ENCODE measurements around the gene CDK13. TPM values are rescaled to one million over a fixed set of nuclear protein-coding genes. Genes with fewer than 3 reads are reported as not detected.

CDK13 gene
- total RNA-seq, 1 experiment from 2014 or later = 39.2 TPM

GRCh38 chr7:40057292-40057691 is 107.2 kb downstream of the CDK13 start:
- Mint-ChIP-seq H3K9me3 (no peaks in the 10 kb centered on the region), H3K4me1 (0 out of 2 replicates have a peak, but pooled peaks cover 3% of the 10 kb centered on the region), H3K36me3 (peaks cover 4% of the 10 kb centered on the region; the same call in 1 of the 2 replicates), H3K27me3 (ENCODE audit: low read depth) (no peaks in the 10 kb centered on the region), H3K4me3 (no peak overlapping the region), H3K27ac (no peak overlapping the region)
- TF ChIP-seq TP53 (CRISPR knock-in tag; IDR thresholded peaks at IDR 0.05) = no peak
- TF ChIP-seq ZNF138 (CRISPR knock-in tag; conservative IDR thresholded peaks at IDR 0.05) = no peak
- no peak for TF ChIP-seq NR2C2 (CRISPR knock-in tag; IDR thresholded peaks at IDR 0.05)
- TF ChIP-seq PRRX2 (CRISPR knock-in tag; IDR thresholded peaks at IDR 0.05) = no peak
- TF ChIP-seq EMX1 (CRISPR knock-in tag; IDR thresholded peaks at IDR 0.05) = no peak
- TF ChIP-seq, protein P1, sequence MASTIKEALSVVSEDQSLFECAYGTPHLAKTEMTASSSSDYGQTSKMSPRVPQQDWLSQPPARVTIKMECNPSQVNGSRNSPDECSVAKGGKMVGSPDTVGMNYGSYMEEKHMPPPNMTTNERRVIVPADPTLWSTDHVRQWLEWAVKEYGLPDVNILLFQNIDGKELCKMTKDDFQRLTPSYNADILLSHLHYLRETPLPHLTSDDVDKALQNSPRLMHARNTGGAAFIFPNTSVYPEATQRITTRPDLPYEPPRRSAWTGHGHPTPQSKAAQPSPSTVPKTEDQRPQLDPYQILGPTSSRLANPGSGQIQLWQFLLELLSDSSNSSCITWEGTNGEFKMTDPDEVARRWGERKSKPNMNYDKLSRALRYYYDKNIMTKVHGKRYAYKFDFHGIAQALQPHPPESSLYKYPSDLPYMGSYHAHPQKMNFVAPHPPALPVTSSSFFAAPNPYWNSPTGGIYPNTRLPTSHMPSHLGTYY (CRISPR knock-in tag; IDR thresholded peaks at IDR 0.05) = no peak
- TF ChIP-seq ZBTB21 (CRISPR knock-in tag; IDR thresholded peaks at IDR 0.05; ENCODE audit: borderline replicate concordance) = no peak
- no peak for TF ChIP-seq ZNF263 (CRISPR knock-in tag; IDR thresholded peaks at IDR 0.05; ENCODE audit: low read depth)
- no peak for TF ChIP-seq SOX15 (CRISPR knock-in tag; IDR thresholded peaks at IDR 0.05)
- TF ChIP-seq ZNF671 (CRISPR knock-in tag; IDR thresholded peaks at IDR 0.05) = no peak
- no peak for TF ChIP-seq NFYB (CRISPR knock-in tag; conservative IDR thresholded peaks at IDR 0.05; ENCODE audit: low read depth)
- TF ChIP-seq STAT6 (CRISPR knock-in tag; conservative IDR thresholded peaks at IDR 0.05; ENCODE audit: low read depth) = no peak
- TF ChIP-seq GABPB1 (CRISPR knock-in tag; IDR thresholded peaks at IDR 0.05) = no peak
- no peak for TF ChIP-seq CBFB (CRISPR knock-in tag; IDR thresholded peaks at IDR 0.05; ENCODE audit: low read depth)
- TF ChIP-seq ESRRA (CRISPR knock-in tag; IDR thresholded peaks at IDR 0.05; ENCODE audit: borderline replicate concordance) = no peak
- TF ChIP-seq NFE2L1 (CRISPR knock-in tag; IDR thresholded peaks at IDR 0.05) = no peak
- ChIA-PET CTCF (interaction anchor here (0.6 to 3.4 kb wide), 2 partner anchors 161 to 173 kb away, joined by 6 to 11 read pairs; no protein-coding TSS in a partner anchor), POLR2A (no interaction called here)
- no peak for DNase-seq (ENCODE audit: low spot score)
- ATAC-seq = no peak

DNA sequence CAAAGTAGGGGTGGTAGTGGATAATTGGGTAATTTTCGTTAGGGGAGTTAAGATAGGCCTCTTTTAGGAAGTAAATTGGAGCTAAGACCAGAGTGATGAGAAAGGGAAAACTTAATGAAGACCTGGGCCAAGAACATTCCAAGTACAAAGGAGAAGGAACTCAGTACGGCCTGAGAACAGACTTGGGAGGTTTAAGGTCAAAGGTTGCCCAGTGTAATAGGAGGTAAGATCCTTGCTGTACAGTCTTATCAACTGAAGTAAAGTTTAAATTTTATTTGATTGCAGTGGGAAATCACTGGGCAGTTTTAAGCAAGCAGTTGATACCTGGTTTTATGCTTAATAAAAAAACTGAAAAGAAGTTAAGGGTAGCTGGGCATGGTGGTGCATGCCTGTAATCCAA is 108.0 kb downstream of the CDK13 start:
- H3K4me3 Mint-ChIP-seq = no peak overlapping the region
- H3K9me3 Mint-ChIP-seq = no peaks in the 10 kb centered on the region
- H3K36me3 Mint-ChIP-seq = peaks cover 10% of the 10 kb centered on the region
- 0 out of 2 replicates have a peak, but pooled peaks cover 3% of the 10 kb centered on the region for H3K4me1 Mint-ChIP-seq
- no peak for TF ChIP-seq IRF2 (CRISPR knock-in tag; IDR thresholded peaks at IDR 0.05; ENCODE audit: borderline replicate concordance, low read depth)
- no peak for TF ChIP-seq SMAD4 (CRISPR knock-in tag; IDR thresholded peaks at IDR 0.05)
- no peak for TF ChIP-seq ZNF416 (CRISPR knock-in tag; IDR thresholded peaks at IDR 0.05)
- TF ChIP-seq ATF2 (CRISPR knock-in tag; IDR thresholded peaks at IDR 0.05; ENCODE audit: borderline replicate concordance, low read depth) = no peak
- TF ChIP-seq HMGA2 (CRISPR knock-in tag; IDR thresholded peaks at IDR 0.05) = no peak
- TF ChIP-seq, protein P2, sequence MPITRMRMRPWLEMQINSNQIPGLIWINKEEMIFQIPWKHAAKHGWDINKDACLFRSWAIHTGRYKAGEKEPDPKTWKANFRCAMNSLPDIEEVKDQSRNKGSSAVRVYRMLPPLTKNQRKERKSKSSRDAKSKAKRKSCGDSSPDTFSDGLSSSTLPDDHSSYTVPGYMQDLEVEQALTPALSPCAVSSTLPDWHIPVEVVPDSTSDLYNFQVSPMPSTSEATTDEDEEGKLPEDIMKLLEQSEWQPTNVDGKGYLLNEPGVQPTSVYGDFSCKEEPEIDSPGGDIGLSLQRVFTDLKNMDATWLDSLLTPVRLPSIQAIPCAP (CRISPR knock-in tag; IDR thresholded peaks at IDR 0.05) = no peak
- no peak for TF ChIP-seq TP53 (CRISPR knock-in tag; IDR thresholded peaks at IDR 0.05)
- TF ChIP-seq EMX1 (CRISPR knock-in tag; IDR thresholded peaks at IDR 0.05) = no peak
- no peak for TF ChIP-seq GABPB1 (CRISPR knock-in tag; IDR thresholded peaks at IDR 0.05)
- TF ChIP-seq, protein P3, sequence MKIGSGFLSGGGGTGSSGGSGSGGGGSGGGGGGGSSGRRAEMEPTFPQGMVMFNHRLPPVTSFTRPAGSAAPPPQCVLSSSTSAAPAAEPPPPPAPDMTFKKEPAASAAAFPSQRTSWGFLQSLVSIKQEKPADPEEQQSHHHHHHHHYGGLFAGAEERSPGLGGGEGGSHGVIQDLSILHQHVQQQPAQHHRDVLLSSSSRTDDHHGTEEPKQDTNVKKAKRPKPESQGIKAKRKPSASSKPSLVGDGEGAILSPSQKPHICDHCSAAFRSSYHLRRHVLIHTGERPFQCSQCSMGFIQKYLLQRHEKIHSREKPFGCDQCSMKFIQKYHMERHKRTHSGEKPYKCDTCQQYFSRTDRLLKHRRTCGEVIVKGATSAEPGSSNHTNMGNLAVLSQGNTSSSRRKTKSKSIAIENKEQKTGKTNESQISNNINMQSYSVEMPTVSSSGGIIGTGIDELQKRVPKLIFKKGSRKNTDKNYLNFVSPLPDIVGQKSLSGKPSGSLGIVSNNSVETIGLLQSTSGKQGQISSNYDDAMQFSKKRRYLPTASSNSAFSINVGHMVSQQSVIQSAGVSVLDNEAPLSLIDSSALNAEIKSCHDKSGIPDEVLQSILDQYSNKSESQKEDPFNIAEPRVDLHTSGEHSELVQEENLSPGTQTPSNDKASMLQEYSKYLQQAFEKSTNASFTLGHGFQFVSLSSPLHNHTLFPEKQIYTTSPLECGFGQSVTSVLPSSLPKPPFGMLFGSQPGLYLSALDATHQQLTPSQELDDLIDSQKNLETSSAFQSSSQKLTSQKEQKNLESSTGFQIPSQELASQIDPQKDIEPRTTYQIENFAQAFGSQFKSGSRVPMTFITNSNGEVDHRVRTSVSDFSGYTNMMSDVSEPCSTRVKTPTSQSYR (CRISPR knock-in tag; IDR thresholded peaks at IDR 0.05) = no peak
- TF ChIP-seq GRHL2 (CRISPR knock-in tag; IDR thresholded peaks at IDR 0.05; ENCODE audit: insufficient replicate concordance, severe bottlenecking) = no peak
- TF ChIP-seq FOXJ3 (CRISPR knock-in tag; IDR thresholded peaks at IDR 0.05; ENCODE audit: borderline replicate concordance) = no peak
- TF ChIP-seq ZNF138 (CRISPR knock-in tag; conservative IDR thresholded peaks at IDR 0.05) = no peak
- no peak for TF ChIP-seq NFE2L1 (CRISPR knock-in tag; IDR thresholded peaks at IDR 0.05)
- no peak for TF ChIP-seq CREB1 (CRISPR knock-in tag; IDR thresholded peaks at IDR 0.05)
- TF ChIP-seq RELA (CRISPR knock-in tag; IDR thresholded peaks at IDR 0.05; ENCODE audit: borderline replicate concordance) = no peak
- POLR2A ChIA-PET = no interaction called here
- H3K27me3 Mint-ChIP-seq (ENCODE audit: low read depth) = no peaks in the 10 kb centered on the region
- peak overlapping the region; percentile 38; the same call in 1 of the 2 replicates for H3K27ac Mint-ChIP-seq
- CTCF ChIA-PET = interaction anchor here (3.4 kb wide), 1 partner anchor 162 kb away, joined by 11 read pairs; no protein-coding TSS in a partner anchor
- ATAC-seq (no peak), DNase-seq (ENCODE audit: low spot score) (no peak)

All from WTC11 (cell line).